Sigmoid colon (tissue), 4 donors: Measurements from ENCODE around the gene MTFR2.

Experiments used
- CTCF ChIP-seq, 4 experiments: fragments of 450-650 bp in 3 of 4; fragments of 200-600 bp in 1 of 4; IDR thresholded peaks; one replicate each; pipeline ENCODE4 v1.5.1; 2016 to 2019; ENCODE audit warnings: antibody characterized with exemption in 4 of 4, mild to moderate bottlenecking in 3 of 4, moderate library complexity in 2 of 4
- EP300 ChIP-seq, 4 donors: sonication (generic); formaldehyde crosslinking; IDR thresholded peaks; one replicate each; pipeline ENCODE4 v1.6.1; 2017; ENCODE audit warnings: antibody characterized with exemption in 4 of 4
- POLR2A ChIP-seq, 2 donors: fragments of 450-650 bp; IDR thresholded peaks; one replicate each; pipeline ENCODE4 v1.6.1; 2016; ENCODE audit warnings: antibody characterized with exemption in 2 of 2, mild to moderate bottlenecking in 2 of 2, moderate library complexity in 2 of 2
- POLR2AphosphoS5 ChIP-seq, 4 donors: sonication (generic); formaldehyde crosslinking; IDR thresholded peaks; one replicate each; pipeline ENCODE4 v1.6.1; 2017; ENCODE audit warnings: antibody characterized with exemption in 4 of 4

- TF ChIP-seq CTCF (IDR thresholded peaks at IDR 0.05), result no peak
- no peak for TF ChIP-seq EP300 (IDR thresholded peaks at IDR 0.05)
- TF ChIP-seq POLR2A (IDR thresholded peaks at IDR 0.05), result no peak
- no peak for TF ChIP-seq POLR2AphosphoS5 (IDR thresholded peaks at IDR 0.05)
These were observed 65.4 kb downstream of the MTFR2 start for GRCh38 chr6:136184738-136185137.
